SU-DHL-6 (cell line): ENCODE results near the gene DPP10.

ENCODE experiments used
- H2AFZ ChIP-seq: fragments of 200-600 bp; sonication (generic); 2 replicates; pipeline ENCODE4 v1.6.1; 2014; ENCODE audit warnings: low read depth, mild to moderate bottlenecking, moderate library complexity, mixed read lengths, antibody characterized with exemption, low read length; ENCODE audit not compliant: severe bottlenecking
- H3F3A ChIP-seq: fragments of 200-600 bp; shearing (Covaris generic); 2 replicates; pipeline ENCODE4 v1.6.0; 2016; ENCODE audit warnings: antibody characterized with exemption, mild to moderate bottlenecking; ENCODE audit not compliant: insufficient read depth
- H3K27ac ChIP-seq: fragments of 200-600 bp; sonication (generic); 2 replicates; pipeline ENCODE4 v1.5.1; 2016; ENCODE audit warnings: low read depth, mild to moderate bottlenecking, low read length, moderate library complexity, mixed read lengths
- H3K27me3 ChIP-seq: fragments of 200-600 bp; sonication (generic), shearing (Covaris generic); 2 replicates; pipeline ENCODE4 v1.6.0; 2014; ENCODE audit warnings: mild to moderate bottlenecking, low read length
- H3K36me3 ChIP-seq: fragments of 200-600 bp; sonication (generic); 2 replicates; pipeline ENCODE4 v1.6.1; 2014; ENCODE audit warnings: mild to moderate bottlenecking, low read length, mixed read lengths
- H3K4me2 ChIP-seq: fragments of 300-600, 200-600 bp; shearing (Covaris generic), sonication (generic); 2 replicates; pipeline ENCODE4 v1.6.0; 2014; ENCODE audit warnings: low read length, low read depth, mild to moderate bottlenecking; ENCODE audit not compliant: poor library complexity, severe bottlenecking
- H3K4me3 ChIP-seq: fragments of 200-600 bp; sonication (generic); 2 replicates; pipeline ENCODE4 v1.5.1; 2014; ENCODE audit warnings: antibody characterized with exemption, low read length, mild to moderate bottlenecking, mixed read lengths; ENCODE audit not compliant: insufficient read depth, poor library complexity, severe bottlenecking
- H3K79me2 ChIP-seq: fragments of 200-600 bp; sonication (generic); 2 replicates; pipeline ENCODE4 v1.6.1; 2014; ENCODE audit warnings: mild to moderate bottlenecking, low read length, moderate library complexity; ENCODE audit not compliant: insufficient read depth
- H3K9ac ChIP-seq: fragments of 200-600 bp; sonication (generic); 2 replicates; pipeline ENCODE4 v1.7.0; 2014; ENCODE audit warnings: mild to moderate bottlenecking, low read length
- H3K9me2 ChIP-seq: fragments of 200-600 bp; sonication (generic); replicated peaks from 2 replicates; pipeline ENCODE4 v1.6.1; 2014; ENCODE audit warnings: low read length; ENCODE audit not compliant: insufficient read depth
- H3K9me3 ChIP-seq: fragments of 200-600 bp; sonication (generic); 2 replicates; pipeline ENCODE4 v1.6.1; 2014; ENCODE audit warnings: low read length, mixed read lengths; ENCODE audit not compliant: insufficient read depth
- H4K20me1 ChIP-seq: fragments of 200-600 bp; sonication (generic); 2 replicates; pipeline ENCODE4 v1.6.1; 2014; ENCODE audit warnings: low read depth, mild to moderate bottlenecking, antibody characterized with exemption, low read length, moderate library complexity, mixed read lengths
- CTCF ChIP-seq: fragments of 200-600 bp; sonication (generic); IDR thresholded peaks from one replicate; pipeline ENCODE4 v1.5.1; 2017; ENCODE audit warnings: antibody characterized with exemption, mild to moderate bottlenecking, low read length, moderate library complexity; ENCODE audit not compliant: insufficient read depth, poor library complexity, severe bottlenecking
- EZH2phosphoT487 ChIP-seq: fragments of 200-600 bp; sonication (generic), shearing (Covaris generic); conservative IDR thresholded peaks from 2 replicates; pipeline ENCODE4 v1.6.1; 2018; ENCODE audit warnings: mild to moderate bottlenecking, antibody characterized with exemption, low read length, moderate library complexity, mixed read lengths

The DPP10 gene

DNA sequence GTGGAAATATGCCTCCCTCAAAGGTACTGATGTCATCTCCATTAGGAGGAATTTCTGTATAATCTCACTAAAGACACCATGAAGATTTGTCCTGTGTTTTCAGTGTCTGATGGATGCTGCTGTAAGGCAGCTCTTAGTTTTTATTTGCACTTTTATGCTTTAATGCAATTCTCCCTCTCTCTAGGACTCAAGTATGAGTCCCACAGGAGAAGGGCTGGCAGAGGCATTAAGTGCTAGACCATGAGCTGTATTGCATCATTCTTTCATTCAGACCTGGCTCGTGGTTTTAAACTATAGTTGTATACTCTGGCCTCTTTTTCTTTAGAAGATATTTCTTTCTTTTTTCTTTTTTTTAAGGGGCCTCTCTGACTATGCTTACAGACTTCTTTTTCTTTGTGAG lies 805.6 kb downstream of the DPP10 start:
- H3K36me3 ChIP-seq: no peaks in the 10 kb centered on the region
- H3K27ac ChIP-seq: no peak overlapping the region
- no peak overlapping the region for H2AFZ ChIP-seq
- no peaks in the 10 kb centered on the region for H3K9me2 ChIP-seq
- no peaks in the 10 kb centered on the region for H3F3A ChIP-seq
- no peak overlapping the region for H3K4me2 ChIP-seq
- H4K20me1 ChIP-seq: no peaks in the 10 kb centered on the region
- no peaks in the 10 kb centered on the region; the same call in 1 of the 2 replicates for H3K27me3 ChIP-seq
- no peaks in the 10 kb centered on the region for H3K79me2 ChIP-seq
- H3K4me3 ChIP-seq: no peak overlapping the region
- H3K9ac ChIP-seq: no peak overlapping the region
- H3K9me3 ChIP-seq: no peaks in the 10 kb centered on the region
- TF ChIP-seq EZH2phosphoT487 (no peak), CTCF (no peak)

GRCh38 chr2:115277366-115277765 lies 834.9 kb downstream of the DPP10 start:
- no peaks in the 10 kb centered on the region for H3K27me3 ChIP-seq
- no peak overlapping the region for H3K4me2 ChIP-seq
- no peak overlapping the region for H2AFZ ChIP-seq
- no peak overlapping the region for H3K27ac ChIP-seq
- H3K9me3 ChIP-seq: no peaks in the 10 kb centered on the region
- no peaks in the 10 kb centered on the region for H3K9me2 ChIP-seq
- H3K79me2 ChIP-seq: no peaks in the 10 kb centered on the region
- no peaks in the 10 kb centered on the region for H3K36me3 ChIP-seq
- no peak overlapping the region for H3K9ac ChIP-seq
- H3K4me3 ChIP-seq: no peak overlapping the region
- TF ChIP-seq CTCF: no peak
- no peak for TF ChIP-seq EZH2phosphoT487
- no peaks in the 10 kb centered on the region for H4K20me1 ChIP-seq
- no peaks in the 10 kb centered on the region for H3F3A ChIP-seq

DNA sequence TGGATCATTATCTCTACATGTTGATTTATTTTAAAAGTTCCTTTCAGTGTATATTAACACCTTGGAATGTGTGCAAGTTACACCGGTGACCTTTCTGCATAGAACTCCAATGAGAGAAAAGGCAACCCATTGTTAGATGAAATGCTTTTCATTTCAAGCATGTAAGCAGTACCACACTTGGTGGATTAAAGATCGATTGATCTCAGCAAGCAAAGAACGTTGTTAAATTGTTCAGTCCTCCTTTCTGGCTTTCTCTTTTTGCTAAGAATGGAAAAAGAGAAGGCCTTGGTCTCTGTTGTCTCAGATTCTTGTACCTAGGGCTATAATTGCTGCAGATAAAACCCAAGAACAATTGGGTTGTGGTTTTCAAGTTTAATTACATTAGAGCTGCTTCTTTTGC lies 843.0 kb downstream of the DPP10 start:
- no peaks in the 10 kb centered on the region for H3F3A ChIP-seq
- H3K27me3 ChIP-seq: no peaks in the 10 kb centered on the region
- no peaks in the 10 kb centered on the region for H3K9me2 ChIP-seq
- no peak overlapping the region for H3K4me3 ChIP-seq
- H4K20me1 ChIP-seq: no peaks in the 10 kb centered on the region
- H3K4me2 ChIP-seq: no peak overlapping the region
- H3K9ac ChIP-seq: no peak overlapping the region
- TF ChIP-seq CTCF (no peak), EZH2phosphoT487 (no peak)
- H2AFZ ChIP-seq: no peak overlapping the region
- no peaks in the 10 kb centered on the region for H3K79me2 ChIP-seq
- no peaks in the 10 kb centered on the region for H3K9me3 ChIP-seq
- no peak overlapping the region for H3K27ac ChIP-seq
- H3K36me3 ChIP-seq: no peaks in the 10 kb centered on the region

GRCh38 chr2:115290478-115290877 lies 848.0 kb downstream of the DPP10 start:
- TF ChIP-seq EZH2phosphoT487 (no peak), CTCF (no peak)
- H3K4me3 ChIP-seq: no peak overlapping the region

More at GRCh38 chr2:115290478-115290877, 848.0 kb downstream of the DPP10 start:
- no peaks in the 10 kb centered on the region for H3K9me2 ChIP-seq
- no peak overlapping the region for H3K4me2 ChIP-seq
- no peak overlapping the region for H2AFZ ChIP-seq
- H3K36me3 ChIP-seq: no peaks in the 10 kb centered on the region
- H4K20me1 ChIP-seq: no peaks in the 10 kb centered on the region
- H3K9ac ChIP-seq: no peak overlapping the region
- H3K9me3 ChIP-seq: no peaks in the 10 kb centered on the region
- no peak overlapping the region for H3K27ac ChIP-seq
- H3K79me2 ChIP-seq: no peaks in the 10 kb centered on the region
- H3F3A ChIP-seq: no peaks in the 10 kb centered on the region
- no peaks in the 10 kb centered on the region for H3K27me3 ChIP-seq
